HG03045 (cell line): Measurements from ENCODE around the gene ABHD8.

Experiments used
- ATAC-seq: cut with Tn5 transposase; IDR thresholded peaks from one replicate; pipeline ENCODE4 v1.9.1; 2021; ENCODE audit warnings: mild to moderate bottlenecking, moderate library complexity; ENCODE audit not compliant: unreplicated experiment

ABHD8 gene

DNA sequence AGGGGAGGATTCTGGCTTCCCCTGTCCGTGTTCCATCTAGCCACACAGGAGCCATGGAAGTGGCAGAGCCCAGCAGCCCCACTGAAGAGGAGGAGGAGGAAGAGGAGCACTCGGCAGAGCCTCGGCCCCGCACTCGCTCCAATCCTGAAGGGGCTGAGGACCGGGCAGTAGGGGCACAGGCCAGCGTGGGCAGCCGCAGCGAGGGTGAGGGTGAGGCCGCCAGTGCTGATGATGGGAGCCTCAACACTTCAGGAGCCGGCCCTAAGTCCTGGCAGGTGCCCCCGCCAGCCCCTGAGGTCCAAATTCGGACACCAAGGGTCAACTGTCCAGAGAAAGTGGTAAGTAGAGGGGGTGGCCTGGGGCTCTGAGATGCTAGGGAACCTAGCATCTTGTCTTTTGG, 34.5 kb downstream of the ABHD8 start:
- ATAC-seq: no peak

- peak; percentile 88 for ATAC-seq
Observed at GRCh38 chr19:17266975-17267788, 36.0 kb downstream of the ABHD8 start, which contains the start of gene BABAM1. TSS of gene BABAM1 (plus strand) at chr19:17267443. CDS start at chr19:17268807, 1,364 bp downstream.

GRCh38 chr19:17266589-17266974, 36.6 kb downstream of the ABHD8 start:
- ATAC-seq: no peak

- ATAC-seq: no peak
Observed at GRCh38 chr19:17266026-17266425, 37.2 kb downstream of the ABHD8 start.

DNA sequence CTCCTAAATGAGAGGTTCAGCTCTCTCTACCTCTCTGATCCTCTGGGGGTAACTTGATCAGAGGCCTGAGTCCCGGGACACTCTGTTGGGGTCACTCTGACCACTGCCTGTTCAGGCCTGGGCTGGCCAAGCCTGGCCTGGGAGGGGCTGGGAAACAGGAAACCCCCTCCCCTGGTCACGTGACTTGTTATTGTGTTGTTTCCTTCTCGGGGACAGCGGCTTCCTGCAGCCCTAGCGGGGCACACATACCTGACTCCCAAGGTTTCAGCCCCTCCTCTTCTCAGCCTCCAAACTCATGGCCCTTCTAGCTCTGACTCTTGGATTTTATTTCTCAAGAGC, 38.6 kb downstream of the ABHD8 start, which contains the start of gene USHBP1:
Gene USHBP1, minus strand, starts transcription at position 105 of the 339 bp plus-strand sequence. CDS start 446 bp downstream, outside the sequence.
- no peak for ATAC-seq

- no peak for ATAC-seq
Observed at GRCh38 chr19:17263712-17264640, 39.2 kb downstream of the ABHD8 start.

GRCh38 chr19:17262557-17262956, 40.7 kb downstream of the ABHD8 start:
- no peak for ATAC-seq

GRCh38 chr19:17260842-17261325, 42.3 kb downstream of the ABHD8 start:
- no peak for ATAC-seq

- ATAC-seq: no peak
Observed at GRCh38 chr19:17259934-17260333, 43.3 kb downstream of the ABHD8 start.

GRCh38 chr19:17259118-17259780, 44.0 kb downstream of the ABHD8 start:
- no peak for ATAC-seq

DNA sequence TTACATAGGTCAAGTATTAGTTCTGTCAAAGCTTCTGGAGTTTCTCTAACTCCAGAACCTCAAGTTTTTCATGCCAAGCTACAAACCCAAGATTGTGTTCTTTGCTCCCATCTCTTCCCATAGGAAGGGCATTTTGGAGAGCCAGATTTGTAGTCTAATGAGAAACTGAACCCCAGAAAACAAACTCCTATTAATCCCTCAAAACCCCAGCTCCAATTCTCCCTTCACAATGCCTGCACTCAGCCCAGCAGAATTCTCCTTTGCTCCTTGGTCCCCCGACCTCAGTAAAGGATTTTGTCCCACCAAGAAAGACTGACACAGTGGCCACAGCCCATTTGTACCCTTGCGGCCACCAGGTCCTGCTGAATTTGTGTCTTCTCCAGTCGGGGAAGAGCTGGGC, 47.1 kb downstream of the ABHD8 start:
- no peak for ATAC-seq

GRCh38 chr19:17255150-17255621, 48.0 kb downstream of the ABHD8 start:
- ATAC-seq: no peak

GRCh38 chr19:17254636-17255035, 48.6 kb downstream of the ABHD8 start:
- ATAC-seq: no peak

GRCh38 chr19:17249887-17250548, 53.2 kb downstream of the ABHD8 start:
- ATAC-seq: no peak

GRCh38 chr19:17248011-17248776, 55.0 kb downstream of the ABHD8 start:
- no peak for ATAC-seq

DNA sequence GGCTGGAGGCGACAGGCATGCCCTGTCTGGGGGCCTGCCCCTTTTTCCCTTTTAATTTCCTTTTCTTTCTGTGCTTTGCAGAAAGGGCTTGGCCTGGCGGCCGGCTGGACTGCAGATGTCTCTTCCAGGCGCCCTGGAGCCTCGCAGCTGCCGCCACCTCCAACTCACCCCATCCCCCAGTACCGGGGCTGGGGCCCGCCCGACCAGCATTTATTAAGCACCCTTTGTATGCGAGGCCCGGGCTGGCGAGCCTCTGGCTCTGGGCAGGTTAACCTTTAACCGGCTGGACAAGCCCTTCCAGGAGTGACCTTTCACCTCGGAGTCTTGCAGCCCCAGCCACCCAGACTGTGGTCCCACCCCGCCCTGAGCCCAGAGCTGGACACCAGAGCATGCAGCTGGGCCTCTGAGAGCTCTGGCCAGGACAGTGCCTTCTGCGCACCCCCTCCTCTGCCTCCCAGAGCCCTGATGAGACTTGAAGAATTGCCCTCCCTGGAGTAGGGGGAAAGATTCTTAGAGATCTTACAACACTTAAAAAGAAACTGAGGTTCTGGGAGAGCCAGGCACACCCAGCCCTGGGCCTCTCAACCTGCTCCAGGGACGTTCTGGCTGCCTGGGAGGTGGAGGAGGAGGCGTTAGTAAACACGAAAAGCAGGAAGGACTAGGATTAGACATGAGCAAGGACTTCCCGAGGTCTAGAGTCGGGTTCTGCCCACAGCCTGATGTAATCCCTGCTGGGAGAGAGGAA, 56.4 kb downstream of the ABHD8 start:
- peak; percentile 6 for ATAC-seq

- ATAC-seq: peak; percentile 21
Observed at GRCh38 chr19:17245535-17245984, 57.7 kb downstream of the ABHD8 start, which contains the start of gene NR2F6. TSS of gene NR2F6 (minus strand) at chr19:17245919. CDS start at chr19:17245220, 699 bp downstream.
